ENCODE measurements around the gene TESK2. TPM values are rescaled to one million over a fixed set of nuclear protein-coding genes. Genes with fewer than 3 reads are reported as not detected.
"Not testable (repeated sequence)": the region's sequence is repeated elsewhere in the genome, so short reads cannot be mapped to it uniquely, and the experiment has no call there.

Gene TESK2
- total RNA-seq, 1 experiment from 2014 or later, result 13.8 TPM

DNA sequence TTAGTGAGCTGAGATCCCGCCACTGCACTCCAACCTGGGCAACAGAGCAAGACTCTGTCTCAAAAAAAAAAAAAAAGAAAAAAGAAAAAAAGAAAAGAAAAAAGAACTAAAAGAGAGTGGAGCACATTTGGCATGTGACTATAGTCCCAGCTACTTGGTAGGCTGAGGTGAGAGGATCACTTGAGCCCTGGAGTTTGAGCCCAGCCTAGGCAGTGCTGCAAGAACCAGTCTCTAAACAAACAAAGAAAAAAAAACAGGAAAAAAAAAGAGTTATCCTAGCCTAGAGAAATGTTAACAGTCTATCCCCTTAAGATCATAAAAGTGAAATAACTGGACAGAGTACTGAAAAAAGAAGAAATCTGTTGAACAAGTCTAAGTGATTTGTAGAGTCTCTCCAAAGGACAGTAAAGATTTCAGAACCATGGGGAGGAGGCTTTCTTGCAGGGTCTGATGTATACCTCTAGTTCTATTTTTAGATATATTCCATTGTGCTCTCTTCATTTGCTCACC is 35.2 kb upstream of the TESK2 start:
- H3K27ac ChIP-seq, result peak overlapping the region; percentile 81
- peak in 1 of 2 experiments; percentile 58 for DNase-seq
- ChIA-PET POLR2A (ENCODE audit: unreplicated experiment) (interaction anchor here (0.7 kb wide), 1 partner anchor 119 kb away, joined by 5 read pairs; no protein-coding TSS in a partner anchor), CTCF (no interaction called here)
- H3K9me2 ChIP-seq (ENCODE audit: insufficient read depth), result no peaks in the 10 kb centered on the region
- BruUV-seq (replicated peaks), result no TSS peak
- TF ChIP-seq, protein P1, sequence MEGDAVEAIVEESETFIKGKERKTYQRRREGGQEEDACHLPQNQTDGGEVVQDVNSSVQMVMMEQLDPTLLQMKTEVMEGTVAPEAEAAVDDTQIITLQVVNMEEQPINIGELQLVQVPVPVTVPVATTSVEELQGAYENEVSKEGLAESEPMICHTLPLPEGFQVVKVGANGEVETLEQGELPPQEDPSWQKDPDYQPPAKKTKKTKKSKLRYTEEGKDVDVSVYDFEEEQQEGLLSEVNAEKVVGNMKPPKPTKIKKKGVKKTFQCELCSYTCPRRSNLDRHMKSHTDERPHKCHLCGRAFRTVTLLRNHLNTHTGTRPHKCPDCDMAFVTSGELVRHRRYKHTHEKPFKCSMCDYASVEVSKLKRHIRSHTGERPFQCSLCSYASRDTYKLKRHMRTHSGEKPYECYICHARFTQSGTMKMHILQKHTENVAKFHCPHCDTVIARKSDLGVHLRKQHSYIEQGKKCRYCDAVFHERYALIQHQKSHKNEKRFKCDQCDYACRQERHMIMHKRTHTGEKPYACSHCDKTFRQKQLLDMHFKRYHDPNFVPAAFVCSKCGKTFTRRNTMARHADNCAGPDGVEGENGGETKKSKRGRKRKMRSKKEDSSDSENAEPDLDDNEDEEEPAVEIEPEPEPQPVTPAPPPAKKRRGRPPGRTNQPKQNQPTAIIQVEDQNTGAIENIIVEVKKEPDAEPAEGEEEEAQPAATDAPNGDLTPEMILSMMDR (conservative IDR thresholded peaks at IDR 0.05), result no peak
- TF ChIP-seq EZH2 (IDR thresholded peaks at IDR 0.05; ENCODE audit: low read depth), result no peak
- H3K4me1 ChIP-seq (replicated peaks; ENCODE audit: insufficient read depth), result peaks cover 40% of the 10 kb centered on the region
- H3K4me2 ChIP-seq, result peak overlapping the region; percentile 9; the same call in 1 of the 2 replicates
- peaks cover 32% of the 10 kb centered on the region for H3F3A ChIP-seq (ENCODE audit: insufficient read depth, low read depth)
- H3K27me3 ChIP-seq (ENCODE audit: insufficient read depth, low read depth), result no peaks in the 10 kb centered on the region
- H3K79me2 ChIP-seq (ENCODE audit: low read depth), result peaks cover 23% of the 10 kb centered on the region
- intact Hi-C loops (cut with micrococcal nuclease; ENCODE audit: unreplicated experiment), result no loop called here
- H3K4me3 ChIP-seq, result no peak overlapping the region
- H3K9me3 ChIP-seq (ENCODE audit: insufficient read depth, low read depth), result no peaks in the 10 kb centered on the region
- H2AFZ ChIP-seq, result no peak overlapping the region
- peaks cover 4% of the 10 kb centered on the region; the same call in 1 of the 2 replicates for H4K20me1 ChIP-seq (ENCODE audit: insufficient read depth)
- no peaks in the 10 kb centered on the region for H3K36me3 ChIP-seq (ENCODE audit: low read depth)

DNA sequence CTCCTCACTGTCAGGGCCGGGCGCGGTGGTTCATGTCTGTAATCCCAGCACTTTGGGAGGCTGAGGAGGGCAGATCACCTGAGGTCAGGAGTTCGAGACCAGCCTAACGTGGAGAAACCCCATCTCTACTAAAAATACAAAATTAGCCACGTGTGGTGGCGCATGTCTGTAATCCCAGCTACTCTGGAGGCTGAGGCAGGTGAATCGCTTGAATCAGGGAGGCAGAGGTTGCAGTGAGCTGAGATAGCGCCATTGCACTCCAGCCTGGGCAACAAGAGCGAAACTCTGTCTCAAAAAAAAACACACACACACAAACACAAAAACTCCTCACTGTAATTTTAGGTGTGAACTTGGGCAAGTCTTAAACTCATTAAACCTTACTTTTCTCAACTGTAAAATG is 33.0 kb upstream of the TESK2 start:
- Histone ChIP-seq H3K4me1 (replicated peaks; ENCODE audit: insufficient read depth) (peaks cover 48% of the 10 kb centered on the region), H3K79me2 (ENCODE audit: low read depth) (peaks cover 45% of the 10 kb centered on the region), H3K27ac (peak overlapping the region; percentile 81), H3F3A (ENCODE audit: insufficient read depth, low read depth) (peaks cover 40% of the 10 kb centered on the region), H4K20me1 (ENCODE audit: insufficient read depth) (peaks cover 26% of the 10 kb centered on the region)
- H3K4me3 ChIP-seq; H2AFZ ChIP-seq; H3K27me3 ChIP-seq (ENCODE audit: insufficient read depth, low read depth); H3K9me3 ChIP-seq (ENCODE audit: insufficient read depth, low read depth); DNase-seq; BruUV-seq (replicated peaks); H3K4me2 ChIP-seq; H3K9me2 ChIP-seq (ENCODE audit: insufficient read depth); CTCF ChIA-PET; intact Hi-C loops (cut with micrococcal nuclease; ENCODE audit: unreplicated experiment); H3K36me3 ChIP-seq (ENCODE audit: low read depth): not testable (repeated sequence)
- POLR2A ChIA-PET (ENCODE audit: unreplicated experiment), result interaction anchor here (0.7 kb wide), 1 partner anchor 648 kb away, joined by 7 read pairs; no protein-coding TSS in a partner anchor

DNA sequence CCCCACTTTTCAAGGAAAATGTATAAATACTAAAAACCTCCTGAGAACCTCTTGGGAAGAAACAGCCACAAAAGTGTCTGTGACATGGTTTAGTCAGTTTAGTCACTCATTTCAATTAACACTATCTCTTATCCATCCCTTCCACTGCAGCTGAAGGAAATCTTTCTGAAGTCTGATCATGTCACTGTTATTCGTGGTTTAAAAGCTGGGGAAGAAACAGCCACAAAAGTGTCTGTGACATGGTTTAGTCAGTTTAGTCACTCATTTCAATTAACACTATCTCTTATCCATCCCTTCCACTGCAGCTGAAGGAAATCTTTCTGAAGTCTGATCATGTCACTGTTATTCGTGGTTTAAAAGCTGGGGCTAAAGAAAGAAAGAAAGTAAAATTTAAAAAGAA is 32.6 kb upstream of the TESK2 start:
- BruUV-seq (replicated peaks); H3K9me2 ChIP-seq (ENCODE audit: insufficient read depth); H2AFZ ChIP-seq; CTCF ChIA-PET; H3K27me3 ChIP-seq (ENCODE audit: insufficient read depth, low read depth); intact Hi-C loops (cut with micrococcal nuclease; ENCODE audit: unreplicated experiment); H3K9me3 ChIP-seq (ENCODE audit: insufficient read depth, low read depth); H3K4me3 ChIP-seq; DNase-seq: not testable (repeated sequence)
- Histone ChIP-seq H4K20me1 (ENCODE audit: insufficient read depth) (peaks cover 31% of the 10 kb centered on the region), H3K4me2 (peak overlapping the region; percentile 72), H3K27ac (peak overlapping the region; percentile 98), H3F3A (ENCODE audit: insufficient read depth, low read depth) (peaks cover 45% of the 10 kb centered on the region), H3K36me3 (ENCODE audit: low read depth) (peaks cover 11% of the 10 kb centered on the region), H3K79me2 (ENCODE audit: low read depth) (peaks cover 50% of the 10 kb centered on the region), H3K4me1 (replicated peaks; ENCODE audit: insufficient read depth) (peaks cover 53% of the 10 kb centered on the region)
- POLR2A ChIA-PET (ENCODE audit: unreplicated experiment), result interaction anchor here (0.7 kb wide), 1 partner anchor 648 kb away, joined by 7 read pairs; no protein-coding TSS in a partner anchor

DNA sequence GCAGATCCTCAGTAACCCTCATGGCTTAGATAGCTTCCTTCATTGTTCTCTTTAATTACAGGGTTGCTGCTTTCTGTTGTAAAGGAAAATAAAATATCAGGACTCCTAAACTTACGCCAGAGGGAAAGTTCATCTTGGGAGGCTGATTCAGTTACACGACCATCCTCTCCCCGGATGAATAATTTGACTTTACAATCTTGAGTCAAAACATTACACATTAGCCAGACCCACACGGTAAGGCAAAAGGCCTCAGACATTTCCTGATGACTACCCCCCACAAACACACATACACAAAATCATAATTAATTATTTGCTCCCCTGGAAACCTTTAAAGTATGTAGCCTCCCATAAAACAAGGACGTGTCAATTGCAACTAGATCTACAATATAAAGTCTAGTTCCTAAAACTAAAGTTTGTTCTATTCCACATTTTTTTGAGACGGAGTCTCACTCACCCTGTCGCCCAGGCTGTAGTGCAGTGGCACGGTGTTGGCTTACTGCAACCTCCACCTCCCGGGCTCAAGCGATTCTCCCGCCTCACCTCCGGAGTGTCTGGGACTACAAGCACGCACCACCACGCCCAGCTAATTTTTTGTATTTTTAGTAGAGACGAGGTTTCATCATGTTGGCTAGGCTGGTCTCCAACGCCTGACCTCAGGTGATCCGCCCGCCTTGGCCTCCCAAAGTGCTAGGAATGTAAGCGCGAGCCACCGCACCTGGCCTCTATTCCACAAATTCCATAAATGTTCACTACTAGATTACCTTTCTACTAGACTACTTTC is 31.6 kb upstream of the TESK2 start:
- peak; percentile 70 to 79 for DNase-seq
- Histone ChIP-seq H3K27me3 (ENCODE audit: insufficient read depth, low read depth) (no peaks in the 10 kb centered on the region), H3K9me2 (ENCODE audit: insufficient read depth) (no peaks in the 10 kb centered on the region), H4K20me1 (ENCODE audit: insufficient read depth) (peaks cover 41% of the 10 kb centered on the region), H2AFZ (peak overlapping the region; percentile 55), H3K4me3 (peak overlapping the region; percentile 81), H3F3A (ENCODE audit: insufficient read depth, low read depth) (peaks cover 54% of the 10 kb centered on the region), H3K27ac (peak overlapping the region; percentile 98), H3K9me3 (ENCODE audit: insufficient read depth, low read depth) (no peaks in the 10 kb centered on the region), H3K4me1 (replicated peaks; ENCODE audit: insufficient read depth) (peaks cover 61% of the 10 kb centered on the region), H3K79me2 (ENCODE audit: low read depth) (peaks cover 60% of the 10 kb centered on the region), H3K36me3 (ENCODE audit: low read depth) (peaks cover 18% of the 10 kb centered on the region), H3K4me2 (peak overlapping the region; percentile 72)
- TSS peak; percentile 99 for BruUV-seq (replicated peaks)
- ChIA-PET CTCF (interaction anchor here (0.6 kb wide), 2 partner anchors 25 to 147 kb away, joined by 3 to 7 read pairs; no protein-coding TSS in a partner anchor), POLR2A (ENCODE audit: unreplicated experiment) (interaction anchor here (0.6 to 1.8 kb wide), 23 partner anchors 10 to 1792 kb away, joined by 3 to 20 read pairs (median 6); partner anchors contain the start of genes AKR1A1, ARMH1, CCDC163 and HECTD3)
- TF ChIP-seq, protein P1 (conservative IDR thresholded peaks at IDR 0.05), result no peak
- no peak for TF ChIP-seq EZH2 (IDR thresholded peaks at IDR 0.05; ENCODE audit: low read depth)
- intact Hi-C loops (cut with micrococcal nuclease; ENCODE audit: unreplicated experiment), result loop anchor here (1.0 kb wide), 1 partner anchor 28 kb away; the partner anchor contains the start of gene AKR1A1

All from PC-9 (cell line).